Activated naive CD8-positive, alpha-beta T cell treated with anti-CD3 and anti-CD28 coated beads for 36 hours (primary cell): ENCODE data around the gene UVSSA. TPM values are rescaled to one million over a fixed set of nuclear protein-coding genes. Genes with fewer than 3 reads are reported as not detected.

Source experiments
- DNase-seq: peaks from one replicate; pipeline ENCODE4 v3.0.0; 2021
- H3K27ac Mint-ChIP-seq: one replicate; pipeline ENCODE4 v1.8.0; 2022; ENCODE audit warnings: mild to moderate bottlenecking, moderate library complexity, mixed read lengths
- H3K27me3 Mint-ChIP-seq: one replicate; pipeline ENCODE4 v1.8.0; 2022; ENCODE audit warnings: mild to moderate bottlenecking, mixed read lengths
- H3K36me3 Mint-ChIP-seq: one replicate; pipeline ENCODE4 v1.8.0; 2021; ENCODE audit warnings: mild to moderate bottlenecking, mixed read lengths
- H3K4me1 Mint-ChIP-seq: one replicate; pipeline ENCODE4 v1.8.0; 2021; ENCODE audit warnings: mixed read lengths
- H3K4me3 Mint-ChIP-seq: one replicate; pipeline ENCODE4 v1.8.0; 2022; ENCODE audit warnings: mild to moderate bottlenecking, moderate library complexity, mixed read lengths
- H3K9me3 Mint-ChIP-seq: one replicate; pipeline ENCODE4 v1.8.0; 2022; ENCODE audit warnings: mixed read lengths
- total RNA-seq, 2 experiments: library from RNA; stranded (reverse); gene quantifications; one replicate each; pipeline ENCODE4 v1.2.3, GENCODE V29; 2021

The UVSSA gene
- total RNA-seq, 2 experiments from 2014 or later, result 13.2 to 14.1 TPM

GRCh38 chr4:1348014-1348513 is 1.1 kb downstream of the UVSSA start:
- Mint-ChIP-seq H3K27me3 (no peaks in the 10 kb centered on the region), H3K4me1 (peaks cover 28% of the 10 kb centered on the region), H3K9me3 (no peaks in the 10 kb centered on the region), H3K4me3 (peak overlapping the region; percentile 87), H3K36me3 (peaks cover 2% of the 10 kb centered on the region), H3K27ac (peak overlapping the region; percentile 88)
- no peak for DNase-seq

- no peak for DNase-seq
- Mint-ChIP-seq H3K36me3 (peaks cover 2% of the 10 kb centered on the region), H3K9me3 (no peaks in the 10 kb centered on the region), H3K4me1 (peaks cover 28% of the 10 kb centered on the region), H3K4me3 (peak overlapping the region; percentile 87), H3K27ac (peak overlapping the region; percentile 13), H3K27me3 (no peaks in the 10 kb centered on the region)
Observed at GRCh38 chr4:1348746-1349145, 1.7 kb downstream of the UVSSA start.

- Mint-ChIP-seq H3K9me3 (no peaks in the 10 kb centered on the region), H3K27ac (peak overlapping the region; percentile 13), H3K4me1 (peaks cover 27% of the 10 kb centered on the region), H3K36me3 (peaks cover 2% of the 10 kb centered on the region), H3K4me3 (no peak overlapping the region), H3K27me3 (no peaks in the 10 kb centered on the region)
- no peak for DNase-seq
Observed at GRCh38 chr4:1349359-1350168, 2.6 kb downstream of the UVSSA start.

- no peak overlapping the region for H3K4me3 Mint-ChIP-seq
- H3K27ac Mint-ChIP-seq, result peak overlapping the region; percentile 3
- H3K9me3 Mint-ChIP-seq, result no peaks in the 10 kb centered on the region
- peaks cover 26% of the 10 kb centered on the region for H3K4me1 Mint-ChIP-seq
- H3K27me3 Mint-ChIP-seq, result no peaks in the 10 kb centered on the region
- H3K36me3 Mint-ChIP-seq, result peaks cover 2% of the 10 kb centered on the region
- DNase-seq, result no peak
Observed at GRCh38 chr4:1350169-1350520, 3.1 kb downstream of the UVSSA start.

- no peak overlapping the region for H3K27ac Mint-ChIP-seq
- peaks cover 23% of the 10 kb centered on the region for H3K4me1 Mint-ChIP-seq
- H3K36me3 Mint-ChIP-seq, result peaks cover 2% of the 10 kb centered on the region
- H3K4me3 Mint-ChIP-seq, result no peak overlapping the region
- no peaks in the 10 kb centered on the region for H3K9me3 Mint-ChIP-seq
- H3K27me3 Mint-ChIP-seq, result no peaks in the 10 kb centered on the region
- DNase-seq, result peak; percentile 85
Observed at GRCh38 chr4:1351854-1352566, 5.0 kb downstream of the UVSSA start.

GRCh38 chr4:1352567-1352900 is 5.5 kb downstream of the UVSSA start:
- DNase-seq, result no peak
- Mint-ChIP-seq H3K4me3 (no peak overlapping the region), H3K4me1 (peaks cover 23% of the 10 kb centered on the region), H3K27me3 (no peaks in the 10 kb centered on the region), H3K36me3 (peaks cover 2% of the 10 kb centered on the region), H3K9me3 (no peaks in the 10 kb centered on the region), H3K27ac (no peak overlapping the region)

- H3K27ac Mint-ChIP-seq, result no peak overlapping the region
- DNase-seq, result no peak
- no peak overlapping the region for H3K4me3 Mint-ChIP-seq
- no peaks in the 10 kb centered on the region for H3K27me3 Mint-ChIP-seq
- H3K4me1 Mint-ChIP-seq, result peaks cover 17% of the 10 kb centered on the region
- peaks cover 2% of the 10 kb centered on the region for H3K36me3 Mint-ChIP-seq
- H3K9me3 Mint-ChIP-seq, result no peaks in the 10 kb centered on the region
Observed at GRCh38 chr4:1353186-1354055, 6.4 kb downstream of the UVSSA start.

GRCh38 chr4:1354136-1354982 is 7.4 kb downstream of the UVSSA start:
- Mint-ChIP-seq H3K4me3 (no peak overlapping the region), H3K36me3 (peaks cover under 1% of the 10 kb centered on the region), H3K27me3 (no peaks in the 10 kb centered on the region), H3K4me1 (peaks cover 10% of the 10 kb centered on the region), H3K9me3 (no peaks in the 10 kb centered on the region), H3K27ac (no peak overlapping the region)
- DNase-seq, result no peak

GRCh38 chr4:1354983-1355275 is 7.9 kb downstream of the UVSSA start:
- no peak overlapping the region for H3K27ac Mint-ChIP-seq
- H3K36me3 Mint-ChIP-seq, result peaks cover 1% of the 10 kb centered on the region

GRCh38 chr4:1355378-1355777 is 8.4 kb downstream of the UVSSA start:
- Mint-ChIP-seq H3K27ac (no peak overlapping the region), H3K9me3 (no peaks in the 10 kb centered on the region), H3K27me3 (no peaks in the 10 kb centered on the region), H3K36me3 (peaks cover 1% of the 10 kb centered on the region), H3K4me1 (peaks cover 6% of the 10 kb centered on the region), H3K4me3 (no peak overlapping the region)
- no peak for DNase-seq

More at GRCh38 chr4:1354983-1355275, 7.9 kb downstream of the UVSSA start:
- DNase-seq, result no peak
- Mint-ChIP-seq H3K9me3 (no peaks in the 10 kb centered on the region), H3K4me1 (peaks cover 8% of the 10 kb centered on the region), H3K27me3 (no peaks in the 10 kb centered on the region), H3K4me3 (no peak overlapping the region)

- H3K4me1 Mint-ChIP-seq, result peaks cover 6% of the 10 kb centered on the region
- no peaks in the 10 kb centered on the region for H3K27me3 Mint-ChIP-seq
- DNase-seq, result peak; percentile 41
- no peak overlapping the region for H3K4me3 Mint-ChIP-seq
- no peaks in the 10 kb centered on the region for H3K9me3 Mint-ChIP-seq
- H3K36me3 Mint-ChIP-seq, result peaks cover 1% of the 10 kb centered on the region
- no peak overlapping the region for H3K27ac Mint-ChIP-seq
Observed at GRCh38 chr4:1356181-1356998, 9.4 kb downstream of the UVSSA start.

- no peak for DNase-seq
- Mint-ChIP-seq H3K4me1 (peaks cover 2% of the 10 kb centered on the region), H3K4me3 (no peak overlapping the region), H3K27ac (no peak overlapping the region), H3K9me3 (no peaks in the 10 kb centered on the region), H3K27me3 (no peaks in the 10 kb centered on the region), H3K36me3 (peaks cover 1% of the 10 kb centered on the region)
Observed at GRCh38 chr4:1357356-1358248, 10.6 kb downstream of the UVSSA start.
